Neural crest cell (in vitro differentiated cells): ENCODE results near the gene WDR76. TPM values are rescaled to one million over a fixed set of nuclear protein-coding genes. Genes with fewer than 3 reads are reported as not detected.
"Not testable (repeated sequence)": the region's sequence is repeated elsewhere in the genome, so short reads cannot be mapped to it uniquely, and the experiment has no call there.

Experiments
- DNase-seq: peaks from one replicate; pipeline ENCODE4 v3.0.0; 2021; ENCODE audit warnings: low read depth, mixed read lengths, low spot score
- H3K27ac Mint-ChIP-seq: one replicate; pipeline ENCODE4 v1.8.0; 2021; ENCODE audit warnings: mild to moderate bottlenecking, mixed read lengths; ENCODE audit not compliant: unreplicated experiment
- H3K27me3 Mint-ChIP-seq: 2 replicates; pipeline ENCODE4 v1.8.0; 2021; ENCODE audit warnings: low read depth, mild to moderate bottlenecking, mixed read lengths
- H3K36me3 Mint-ChIP-seq: 2 replicates; pipeline ENCODE4 v1.8.0; 2021; ENCODE audit warnings: low read depth, mild to moderate bottlenecking, mixed read lengths
- H3K4me1 Mint-ChIP-seq: 2 replicates; pipeline ENCODE4 v1.8.0; 2021; ENCODE audit warnings: mixed read lengths
- H3K4me3 Mint-ChIP-seq: one replicate; pipeline ENCODE4 v1.8.0; 2021; ENCODE audit warnings: mild to moderate bottlenecking, mixed read lengths
- H3K9me3 Mint-ChIP-seq: 2 replicates; pipeline ENCODE4 v1.8.0; 2021; ENCODE audit warnings: mixed read lengths
- total RNA-seq: library from RNA; stranded (reverse); gene quantifications from 2 replicates; pipeline ENCODE4 v1.2.1, GENCODE V29; 2021
- TF ChIP-seq, protein P1 (sequence below): fragments of 200-600 bp; sonication (generic); conservative IDR thresholded peaks from 2 replicates; pipeline ENCODE4 v1.5.0; 2021; ENCODE audit warnings: antibody characterized with exemption, mild to moderate bottlenecking

Gene WDR76
- total RNA-seq, 1 donor from 2014 or later: 41.3 TPM

DNA sequence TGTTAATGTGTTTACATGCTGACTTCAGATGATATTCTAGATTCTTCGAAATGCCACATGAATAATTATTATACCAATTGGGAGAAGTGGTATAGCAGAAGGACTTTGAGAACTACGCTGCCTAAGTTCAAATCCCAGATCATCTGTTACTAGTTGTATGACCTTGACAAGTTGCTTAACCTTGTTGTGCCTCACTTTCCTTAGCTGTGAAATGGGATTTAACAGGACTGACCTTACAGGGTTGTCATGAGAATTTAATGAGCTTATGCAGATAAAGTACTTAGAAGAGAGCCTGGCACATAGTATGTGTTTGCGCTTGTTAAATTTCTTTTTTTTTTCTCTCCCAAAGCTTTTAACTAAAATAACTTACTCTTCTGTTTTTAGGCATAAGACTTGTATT is 24.4 kb downstream of the WDR76 start:
- H3K36me3 Mint-ChIP-seq: peaks cover 9% of the 10 kb centered on the region
- no peaks in the 10 kb centered on the region for H3K9me3 Mint-ChIP-seq
- no peak overlapping the region for H3K4me3 Mint-ChIP-seq
- no peaks in the 10 kb centered on the region for H3K27me3 Mint-ChIP-seq
- TF ChIP-seq, protein P1, sequence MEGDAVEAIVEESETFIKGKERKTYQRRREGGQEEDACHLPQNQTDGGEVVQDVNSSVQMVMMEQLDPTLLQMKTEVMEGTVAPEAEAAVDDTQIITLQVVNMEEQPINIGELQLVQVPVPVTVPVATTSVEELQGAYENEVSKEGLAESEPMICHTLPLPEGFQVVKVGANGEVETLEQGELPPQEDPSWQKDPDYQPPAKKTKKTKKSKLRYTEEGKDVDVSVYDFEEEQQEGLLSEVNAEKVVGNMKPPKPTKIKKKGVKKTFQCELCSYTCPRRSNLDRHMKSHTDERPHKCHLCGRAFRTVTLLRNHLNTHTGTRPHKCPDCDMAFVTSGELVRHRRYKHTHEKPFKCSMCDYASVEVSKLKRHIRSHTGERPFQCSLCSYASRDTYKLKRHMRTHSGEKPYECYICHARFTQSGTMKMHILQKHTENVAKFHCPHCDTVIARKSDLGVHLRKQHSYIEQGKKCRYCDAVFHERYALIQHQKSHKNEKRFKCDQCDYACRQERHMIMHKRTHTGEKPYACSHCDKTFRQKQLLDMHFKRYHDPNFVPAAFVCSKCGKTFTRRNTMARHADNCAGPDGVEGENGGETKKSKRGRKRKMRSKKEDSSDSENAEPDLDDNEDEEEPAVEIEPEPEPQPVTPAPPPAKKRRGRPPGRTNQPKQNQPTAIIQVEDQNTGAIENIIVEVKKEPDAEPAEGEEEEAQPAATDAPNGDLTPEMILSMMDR: no peak
- H3K4me1 Mint-ChIP-seq: no peaks in the 10 kb centered on the region
- no peak for DNase-seq
- no peak overlapping the region for H3K27ac Mint-ChIP-seq

DNA sequence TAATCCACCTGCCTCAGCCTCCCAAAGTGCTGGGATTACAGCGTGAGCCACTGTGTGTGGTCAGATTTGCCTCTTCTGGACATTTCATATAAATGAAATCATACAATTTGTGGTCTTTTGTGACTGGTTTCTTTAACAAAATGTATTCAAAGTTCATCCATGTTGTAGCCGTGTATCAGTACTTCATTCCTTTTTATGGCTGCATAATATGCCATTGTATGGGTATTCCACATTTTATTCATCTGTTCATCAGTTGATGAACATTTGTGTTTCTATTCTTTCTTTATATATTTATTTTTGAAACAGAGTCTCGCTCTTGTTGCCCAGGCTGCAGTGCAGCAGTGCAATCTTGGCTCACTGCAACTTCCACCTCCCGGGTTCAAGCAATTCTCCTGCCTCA is 25.8 kb downstream of the WDR76 start:
- peaks cover 9% of the 10 kb centered on the region for H3K36me3 Mint-ChIP-seq

DNA sequence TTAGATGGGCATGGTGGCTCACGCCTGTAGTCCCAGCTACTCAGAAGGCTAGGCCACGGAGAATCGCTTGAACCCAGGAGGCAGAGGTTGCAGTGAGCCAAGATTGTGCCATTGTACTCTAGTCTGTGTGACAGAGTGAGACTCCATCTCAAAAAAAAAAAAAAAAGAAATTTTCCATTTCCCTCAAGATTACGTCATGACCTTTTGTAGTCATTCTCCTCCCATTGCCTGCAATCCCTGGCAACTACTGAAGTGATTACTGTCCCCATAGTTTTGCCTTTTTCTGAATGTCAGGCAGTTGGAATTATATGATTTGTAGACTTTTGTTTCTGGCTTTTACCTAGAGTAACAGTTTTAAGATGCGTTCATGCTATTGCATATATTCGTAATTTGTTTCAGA is 28.0 kb downstream of the WDR76 start:
- Mint-ChIP-seq H3K27ac (no peak overlapping the region), H3K27me3 (no peaks in the 10 kb centered on the region)

More for the DNA sequence above, 25.8 kb downstream of the WDR76 start:
- no peak overlapping the region for H3K27ac Mint-ChIP-seq
- H3K4me1 Mint-ChIP-seq: no peaks in the 10 kb centered on the region
- no peaks in the 10 kb centered on the region for H3K9me3 Mint-ChIP-seq
- TF ChIP-seq, protein P1: no peak
- H3K27me3 Mint-ChIP-seq: no peaks in the 10 kb centered on the region
- no peak for DNase-seq
- no peak overlapping the region for H3K4me3 Mint-ChIP-seq

DNA sequence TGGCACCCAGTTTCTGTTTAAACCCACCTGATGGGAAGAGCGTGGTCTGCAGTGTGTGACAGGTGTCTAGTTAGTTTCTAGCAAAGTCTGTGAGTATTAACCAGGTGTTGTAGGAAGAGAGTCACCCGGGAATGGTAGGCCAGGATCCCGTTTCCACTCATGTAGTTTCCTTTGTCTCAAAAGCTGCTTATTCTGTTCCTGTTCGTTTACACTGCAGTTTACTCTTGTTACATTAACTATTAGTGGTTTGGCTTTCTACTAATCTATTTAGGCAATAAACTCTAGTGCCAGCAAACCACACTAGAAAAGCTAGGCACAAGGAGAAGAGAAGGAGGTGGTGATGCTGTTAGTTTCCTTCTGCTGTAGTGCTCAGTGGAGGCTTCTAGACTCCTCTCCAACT is 32.7 kb downstream of the WDR76 start:
- Mint-ChIP-seq H3K27me3 (no peaks in the 10 kb centered on the region), H3K9me3 (no peaks in the 10 kb centered on the region), H3K36me3 (no peaks in the 10 kb centered on the region), H3K27ac (no peak overlapping the region), H3K4me1 (no peaks in the 10 kb centered on the region), H3K4me3 (no peak overlapping the region)
- no peak for DNase-seq
- TF ChIP-seq, protein P1: no peak

More for the DNA sequence above, 28.0 kb downstream of the WDR76 start:
- TF ChIP-seq, protein P1: no peak
- Mint-ChIP-seq H3K4me3 (no peak overlapping the region), H3K36me3 (peaks cover 9% of the 10 kb centered on the region), H3K9me3 (no peaks in the 10 kb centered on the region), H3K4me1 (no peaks in the 10 kb centered on the region)
- DNase-seq: no peak

DNA sequence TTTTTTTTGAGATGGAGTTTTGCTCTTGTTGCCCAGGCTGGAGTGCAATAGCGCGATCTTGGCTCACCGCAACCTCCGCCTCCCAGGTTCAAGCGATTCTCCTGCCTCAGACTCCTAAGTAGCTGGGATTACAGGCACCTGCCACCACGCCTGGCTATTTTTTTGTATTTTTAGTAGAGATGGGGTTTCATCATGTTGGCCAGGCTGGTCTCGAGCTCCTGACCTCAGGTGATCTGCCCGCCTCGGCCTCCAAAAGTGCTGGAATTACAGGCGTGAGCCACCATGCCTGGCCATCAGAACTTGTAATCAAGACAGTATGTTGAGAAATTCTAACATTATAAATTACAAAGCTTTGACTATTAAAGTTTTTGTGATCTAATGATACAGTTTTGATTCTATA is 39.8 kb downstream of the WDR76 start:
- not testable (repeated sequence) for H3K27me3 Mint-ChIP-seq, H3K4me3 Mint-ChIP-seq, DNase-seq, H3K27ac Mint-ChIP-seq, H3K9me3 Mint-ChIP-seq, H3K36me3 Mint-ChIP-seq, H3K4me1 Mint-ChIP-seq

DNA sequence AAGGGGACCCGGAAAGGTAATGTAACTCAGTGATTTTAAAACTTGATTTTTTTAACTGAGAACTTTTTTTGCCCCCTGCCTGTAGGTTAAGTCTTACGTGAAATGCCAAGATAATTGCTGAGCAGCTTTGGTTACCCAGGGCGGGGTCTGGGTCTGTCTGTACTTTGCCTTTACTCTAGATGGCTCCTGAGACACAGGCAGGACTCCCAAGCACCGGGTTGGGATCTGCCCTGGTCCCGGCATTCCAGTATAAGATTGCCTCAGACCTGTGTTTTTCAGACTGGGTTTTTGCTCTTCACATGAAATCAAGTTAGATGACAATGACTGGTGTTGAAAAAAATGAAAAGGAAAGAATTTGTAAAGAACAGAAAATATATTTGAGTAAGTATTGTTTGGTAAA is 40.3 kb downstream of the WDR76 start:
- no peak for DNase-seq
- Mint-ChIP-seq H3K4me1 (no peaks in the 10 kb centered on the region), H3K9me3 (no peaks in the 10 kb centered on the region), H3K4me3 (no peak overlapping the region), H3K27ac (no peak overlapping the region), H3K36me3 (no peaks in the 10 kb centered on the region), H3K27me3 (no peaks in the 10 kb centered on the region)
- TF ChIP-seq, protein P1: no peak
